Colon (tissue), 2 donors: Measurements from ENCODE around the gene WDFY3.
"Not testable (repeated sequence)": the region's sequence is repeated elsewhere in the genome, so short reads cannot be mapped to it uniquely, and the experiment has no call there.

Source experiments
- FAIRE-seq: peaks from 2 replicates; lab custom pipeline; 2012; peaks lifted over from hg19 to GRCh38; lab: Jason Lieb, UNC
- donor health status: control.
- donor health status: control.

WDFY3 gene

DNA sequence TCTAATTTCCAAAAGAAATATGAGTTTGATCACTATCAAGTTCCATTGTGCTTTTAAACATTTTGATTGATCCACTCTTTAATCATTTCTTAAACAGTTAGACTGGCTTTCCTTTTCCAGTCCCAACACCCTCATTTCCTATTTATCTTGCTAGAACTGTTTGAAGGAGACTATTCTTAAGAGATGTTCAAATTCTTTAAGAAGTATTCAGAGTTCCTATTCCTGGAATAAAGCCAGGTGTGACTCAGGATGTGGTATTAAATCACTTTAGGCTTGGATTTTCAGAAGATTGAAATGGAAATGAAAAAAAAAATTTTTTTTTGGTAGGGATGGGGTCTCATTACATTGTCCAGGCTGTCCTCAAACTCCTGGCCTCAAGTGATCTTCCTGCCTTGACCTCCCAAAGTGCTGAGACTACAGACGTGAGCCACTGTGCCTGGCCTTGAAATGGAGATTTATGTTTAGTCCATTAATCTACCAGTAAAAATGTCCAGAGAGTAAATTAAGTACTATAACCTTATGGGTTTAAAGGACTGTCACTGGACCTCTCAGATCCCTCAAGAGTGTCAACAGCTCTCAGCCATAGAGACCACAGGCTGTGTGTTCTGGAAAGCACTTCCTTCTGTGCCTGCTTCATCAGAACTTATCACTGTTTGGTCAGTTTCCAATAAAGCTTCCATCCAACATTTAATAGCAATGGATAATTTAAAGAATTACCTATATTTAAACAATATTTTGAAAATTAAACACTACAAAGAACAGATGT lies 292.8 kb downstream of the WDFY3 start:
- no peak for FAIRE-seq

DNA sequence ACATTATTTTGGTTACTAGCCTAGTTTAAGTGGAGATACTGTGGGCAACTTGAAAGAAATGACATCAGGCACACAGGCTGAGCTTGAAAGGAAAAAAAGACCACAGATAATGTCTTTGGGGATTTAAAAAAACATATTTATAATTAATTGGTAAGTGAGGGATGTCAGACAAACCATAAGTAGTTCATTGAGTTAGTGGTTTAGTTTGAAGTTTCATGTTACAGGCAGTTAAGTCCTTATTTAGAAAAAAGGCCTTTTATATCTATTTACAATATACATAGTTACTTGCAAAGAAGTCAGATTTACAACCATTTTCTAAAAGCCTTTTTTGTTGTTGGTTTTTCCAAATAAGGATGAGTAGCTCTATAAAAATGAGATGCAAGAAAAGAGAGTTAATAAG lies 294.3 kb downstream of the WDFY3 start:
- no peak for FAIRE-seq

DNA sequence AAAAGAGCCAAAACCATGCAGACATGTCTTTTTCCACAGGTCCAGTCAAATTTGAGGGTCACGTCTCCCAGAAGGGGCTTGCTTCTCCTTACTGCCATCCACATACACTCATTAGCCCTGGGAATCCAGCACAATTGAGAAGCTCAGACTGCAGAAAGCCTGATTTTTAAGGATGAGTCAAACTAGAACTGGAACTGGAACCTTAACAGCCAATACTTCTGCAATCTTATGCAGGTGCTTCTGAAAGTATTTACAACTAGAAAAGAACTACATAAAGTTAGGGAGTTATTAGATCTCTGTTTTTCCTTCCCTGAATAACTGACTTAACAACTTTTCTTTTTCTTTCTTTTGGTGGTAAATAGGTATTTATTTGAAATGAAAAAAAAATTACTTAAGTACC lies 297.3 kb downstream of the WDFY3 start:
- no peak for FAIRE-seq

DNA sequence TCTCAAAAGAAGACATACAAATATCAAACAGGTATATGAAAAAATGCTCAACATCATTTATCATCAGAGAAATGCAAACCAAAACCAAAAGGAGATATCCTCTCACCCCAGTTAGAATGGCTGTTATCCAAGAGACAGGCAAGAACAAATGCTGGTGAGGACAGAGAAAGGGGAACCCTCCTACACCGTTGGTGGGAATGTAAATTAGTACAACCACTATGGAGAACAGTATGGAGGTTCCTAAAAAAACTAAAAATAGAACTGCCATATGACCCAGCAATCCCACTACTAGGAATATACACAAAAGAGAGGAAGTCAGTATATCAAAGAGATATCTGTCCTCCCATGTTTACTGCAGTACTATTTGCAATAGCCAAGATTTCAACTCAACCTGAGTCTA lies 300.1 kb downstream of the WDFY3 start:
- FAIRE-seq, result no peak

DNA sequence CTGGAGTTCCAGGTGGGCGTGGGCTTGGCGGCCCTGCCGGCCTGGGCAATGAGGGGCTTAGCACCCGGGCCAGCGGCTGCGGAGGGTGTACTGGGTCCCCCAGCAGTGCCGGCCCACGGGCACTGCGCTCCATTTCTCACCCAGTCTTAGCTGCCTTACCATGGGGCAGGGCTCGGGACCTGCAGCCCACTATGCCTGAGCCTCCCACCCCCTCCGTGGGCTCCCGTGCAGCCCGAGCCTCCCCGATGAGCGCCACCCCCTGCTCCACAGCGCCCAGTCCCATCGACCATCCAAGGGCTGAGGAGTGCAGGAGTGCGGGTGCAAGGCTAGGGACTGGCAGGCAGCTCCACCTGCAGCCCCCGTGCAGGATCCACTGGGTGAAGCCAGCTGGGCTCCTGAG lies 301.7 kb downstream of the WDFY3 start:
- FAIRE-seq, result not testable (repeated sequence)

DNA sequence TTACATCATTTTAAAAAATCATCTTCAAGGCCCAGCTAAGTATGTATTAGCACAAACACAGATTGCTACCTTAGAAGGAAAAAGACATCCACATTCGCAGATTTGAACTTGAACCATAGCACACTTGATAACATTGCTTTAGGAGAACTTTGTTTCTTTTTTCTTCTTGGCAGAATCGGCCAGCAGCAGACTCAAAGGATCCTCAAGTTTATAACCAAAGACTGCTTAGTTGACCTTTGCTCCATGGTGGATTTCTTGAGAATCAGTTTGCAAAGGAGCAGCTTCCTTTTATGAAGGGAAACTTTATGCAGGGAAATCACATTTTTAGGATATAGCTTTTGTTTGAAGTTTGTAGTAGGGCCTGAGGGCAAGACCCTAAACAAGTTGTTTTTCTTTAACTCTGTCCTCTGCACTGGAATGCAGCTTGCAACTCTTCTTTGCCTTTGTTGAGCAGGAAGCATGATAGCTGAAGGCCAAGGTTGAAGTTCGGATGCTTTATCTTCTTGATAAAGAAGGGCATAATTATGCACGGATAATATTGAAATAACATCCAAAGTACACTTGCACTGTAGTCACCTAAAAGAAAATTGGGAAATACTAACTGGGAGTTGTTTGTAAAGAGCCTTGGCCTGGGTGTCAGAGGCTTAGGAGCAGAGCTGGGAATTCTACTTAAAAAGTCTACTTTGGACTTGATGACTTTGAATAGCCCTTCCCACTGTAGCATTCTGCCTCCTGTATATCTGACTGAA lies 305.1 kb downstream of the WDFY3 start:
- no peak for FAIRE-seq

DNA sequence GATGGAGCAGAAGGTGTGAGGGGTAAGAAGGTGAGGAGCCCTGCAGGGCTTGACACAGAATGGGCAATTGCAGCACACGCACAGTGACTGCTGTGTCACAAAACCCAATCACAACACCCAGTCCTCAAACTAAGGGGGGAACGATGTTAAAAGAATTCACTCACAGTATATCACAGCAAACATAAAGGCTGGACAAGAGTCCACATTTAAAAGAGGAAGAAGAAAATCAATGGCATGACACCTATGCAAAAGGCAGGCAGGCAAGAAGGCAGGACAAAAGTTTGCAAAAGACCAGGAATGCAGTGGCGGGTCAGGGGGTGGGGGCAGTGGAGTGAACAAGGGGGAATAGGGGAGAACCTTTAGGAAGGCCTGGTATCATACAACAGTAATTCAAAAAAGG lies 305.9 kb downstream of the WDFY3 start:
- no peak for FAIRE-seq

DNA sequence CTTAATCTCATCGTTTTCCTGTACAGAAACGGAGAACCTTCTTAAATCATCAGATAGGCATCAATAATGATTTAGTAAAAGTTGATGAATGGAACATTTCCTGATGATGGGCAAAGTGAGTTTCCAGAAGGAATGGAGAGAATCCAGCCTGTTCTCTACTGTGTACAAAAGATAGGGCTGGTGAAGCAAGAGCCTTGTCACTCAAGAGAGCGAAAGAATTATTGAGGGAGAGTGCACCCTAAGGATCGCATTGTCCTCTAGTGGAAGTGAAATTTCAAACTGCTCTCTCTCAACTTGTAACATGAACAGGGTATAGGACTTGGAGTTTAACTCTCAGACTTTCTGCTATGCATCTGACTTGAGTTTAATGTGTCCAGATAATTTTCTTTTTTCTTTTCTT lies 314.0 kb downstream of the WDFY3 start:
- FAIRE-seq, result no peak

DNA sequence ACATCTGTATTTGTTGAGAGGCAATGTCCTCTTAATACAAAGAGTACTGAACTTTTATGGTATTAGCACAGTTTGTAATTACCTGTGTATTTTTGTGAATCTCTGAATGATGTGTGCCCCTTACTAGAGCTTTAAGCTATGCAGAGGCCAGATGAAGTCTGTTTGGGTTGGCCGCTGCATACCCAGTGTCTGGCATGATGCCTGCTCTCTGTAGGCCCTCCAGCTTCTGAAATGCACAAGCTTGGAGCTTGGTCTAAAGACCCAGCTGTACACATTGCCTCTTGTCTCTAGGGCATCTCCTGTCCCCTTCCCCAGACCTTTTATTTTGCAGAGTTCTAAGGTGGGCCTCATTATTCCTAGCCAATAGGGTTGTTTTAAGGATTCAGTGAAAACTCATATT lies 315.0 kb downstream of the WDFY3 start:
- no peak for FAIRE-seq

DNA sequence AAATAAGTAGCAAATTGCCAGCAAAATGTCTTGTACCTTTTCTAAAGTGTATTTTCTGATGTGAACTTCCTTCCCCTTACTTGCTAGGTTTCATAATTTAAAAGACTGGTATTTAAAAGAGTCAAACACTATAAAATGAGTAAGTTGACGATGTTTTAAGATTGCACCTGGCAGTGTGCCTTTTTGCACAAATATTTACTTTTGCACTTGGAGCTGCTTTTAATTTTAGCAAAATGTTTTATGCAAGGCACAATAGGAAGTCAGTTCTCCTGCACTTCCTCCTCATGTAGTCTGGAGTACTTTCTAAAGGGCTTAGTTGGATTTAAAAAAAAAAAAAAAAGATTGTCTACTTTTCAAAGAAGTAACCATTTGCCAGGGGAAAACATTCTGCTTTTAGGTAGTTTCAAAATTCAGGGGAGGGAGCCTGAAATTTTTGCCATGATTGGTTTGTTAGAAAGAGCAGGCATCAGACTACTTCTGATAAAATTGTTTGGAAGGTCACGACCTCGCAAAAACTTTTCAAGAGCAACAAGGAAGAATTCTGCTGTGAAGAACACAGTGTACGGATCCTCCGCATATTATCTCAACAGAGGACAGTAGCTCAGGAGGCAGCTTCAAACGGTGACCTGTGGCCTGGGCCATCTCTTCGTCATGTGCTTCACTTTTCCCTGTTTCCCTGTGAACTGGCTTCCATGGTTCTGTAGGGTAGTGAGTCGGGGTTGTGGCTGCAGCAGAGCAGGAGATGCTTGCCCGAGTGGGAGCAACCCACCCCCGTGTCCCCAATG lies 317.4 kb downstream of the WDFY3 start:
- no peak for FAIRE-seq

DNA sequence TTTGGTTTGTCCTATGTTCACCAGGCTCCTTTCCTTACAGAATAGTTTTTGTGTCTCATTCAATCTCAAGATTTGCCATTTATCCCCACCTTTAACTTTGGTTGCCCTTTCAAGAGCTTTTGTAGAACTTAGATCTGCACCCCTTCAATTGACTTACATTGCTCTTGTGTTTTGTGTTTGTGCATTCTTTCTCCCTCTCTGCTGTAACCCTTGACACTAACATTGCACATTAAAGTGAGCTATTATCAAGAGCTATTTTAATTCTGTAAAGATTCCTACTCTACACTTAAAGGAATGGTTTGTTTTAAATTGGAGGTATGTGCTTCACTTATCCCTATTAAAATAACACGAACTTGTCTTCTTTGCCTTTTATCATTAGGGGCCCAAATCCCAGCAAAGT lies 318.3 kb downstream of the WDFY3 start:
- no peak for FAIRE-seq

DNA sequence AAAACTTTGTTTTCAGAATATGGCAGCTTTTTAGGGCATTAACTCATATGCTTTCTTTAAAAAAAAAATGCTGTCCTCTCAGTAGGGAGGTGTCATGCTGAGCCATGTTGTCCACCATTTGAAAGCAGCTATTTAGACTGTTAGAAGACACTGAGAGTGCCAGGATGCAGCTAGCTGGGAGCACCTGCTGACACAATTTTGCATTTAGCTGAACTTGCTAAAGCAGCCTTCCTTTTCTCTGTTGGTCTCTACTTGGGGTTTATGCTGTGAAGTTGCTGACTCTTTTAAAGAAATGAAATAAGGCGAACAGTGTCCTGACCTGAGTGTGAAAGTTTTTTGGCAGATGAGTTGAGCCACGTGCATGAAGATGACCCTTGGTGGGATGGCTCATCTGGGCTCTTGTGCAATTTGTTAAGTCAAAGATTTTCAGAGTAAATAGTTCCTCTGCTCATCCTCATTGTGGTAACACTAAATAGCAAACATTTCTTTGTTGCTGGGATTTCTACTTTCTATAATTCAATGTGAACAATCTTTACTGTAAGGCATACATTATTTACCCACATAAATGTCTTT lies 319.1 kb downstream of the WDFY3 start:
- FAIRE-seq, result no peak

DNA sequence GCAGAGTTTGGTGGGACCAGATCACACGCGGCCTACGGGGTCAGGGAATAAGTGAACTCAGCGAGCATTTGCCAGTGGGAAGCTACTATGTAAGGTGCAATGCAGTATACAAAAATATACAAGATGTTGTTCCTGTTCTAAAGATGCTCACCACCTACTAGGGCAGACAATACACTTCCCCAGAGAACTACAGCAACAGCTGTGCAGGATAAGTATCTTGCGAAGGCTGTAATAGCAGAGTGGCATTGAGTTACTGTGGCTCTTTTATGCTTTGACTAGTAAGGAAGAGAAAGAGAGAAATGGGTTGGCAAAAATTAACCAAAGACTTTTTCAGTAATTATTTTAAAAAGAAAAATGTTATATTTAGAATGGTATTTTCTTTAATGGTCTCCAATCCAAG lies 322.4 kb downstream of the WDFY3 start:
- FAIRE-seq, result no peak

DNA sequence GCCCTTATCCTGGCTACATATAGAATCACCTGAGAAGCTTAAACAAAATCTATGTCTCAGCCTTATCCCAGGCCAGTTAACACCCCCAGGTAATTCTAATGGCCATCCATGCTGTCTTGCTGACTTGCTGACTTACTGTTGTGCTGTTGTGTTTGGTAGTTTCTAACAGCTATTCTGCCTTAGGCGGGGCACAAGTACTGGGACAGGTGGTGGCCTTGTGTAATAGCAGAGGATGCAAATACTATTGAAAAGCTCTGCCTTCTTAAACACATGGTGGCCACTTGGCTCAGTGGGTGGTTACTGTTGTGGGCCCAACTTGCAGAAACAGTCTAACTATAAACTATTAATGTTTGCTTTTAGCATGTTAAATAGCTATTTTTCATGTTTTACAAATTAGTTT lies 327.3 kb downstream of the WDFY3 start:
- FAIRE-seq, result no peak

DNA sequence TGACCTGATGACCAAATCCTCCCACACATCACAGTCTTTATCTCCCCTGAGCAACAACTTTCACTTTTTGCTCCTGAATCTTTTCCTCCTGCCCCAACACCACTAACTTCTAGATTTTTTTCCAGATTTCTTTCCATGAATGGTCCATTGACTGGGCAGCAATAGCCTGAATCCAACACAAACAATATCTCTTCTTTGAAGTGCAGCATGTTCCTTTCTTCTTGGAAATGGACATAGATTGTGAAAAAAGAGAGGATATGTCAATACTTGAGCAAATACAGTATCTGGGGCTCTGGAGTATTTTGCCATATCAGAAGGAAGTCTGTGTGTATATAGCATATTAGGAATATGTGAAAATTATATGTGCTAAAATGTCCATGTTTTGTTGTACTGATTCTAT lies 328.4 kb downstream of the WDFY3 start:
- no peak for FAIRE-seq

DNA sequence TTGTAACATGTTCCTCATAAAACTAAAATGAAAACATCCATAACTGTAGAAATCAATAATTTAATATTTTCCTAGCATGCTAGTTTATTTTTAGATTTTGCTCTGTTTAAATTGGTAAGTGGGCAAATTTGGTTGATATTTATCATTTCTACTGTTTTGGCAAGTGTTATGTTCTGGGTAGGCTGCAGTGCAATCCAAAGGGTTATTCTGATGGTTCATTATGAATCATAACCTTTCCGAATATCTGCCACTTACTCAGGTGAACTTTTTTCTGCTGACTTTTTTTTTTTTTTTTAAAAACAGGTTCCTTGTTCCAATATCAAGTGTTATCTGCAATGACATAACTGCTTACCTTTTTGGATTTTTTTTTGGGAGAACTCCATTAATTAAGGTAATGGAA lies 331.5 kb downstream of the WDFY3 start:
- no peak for FAIRE-seq

DNA sequence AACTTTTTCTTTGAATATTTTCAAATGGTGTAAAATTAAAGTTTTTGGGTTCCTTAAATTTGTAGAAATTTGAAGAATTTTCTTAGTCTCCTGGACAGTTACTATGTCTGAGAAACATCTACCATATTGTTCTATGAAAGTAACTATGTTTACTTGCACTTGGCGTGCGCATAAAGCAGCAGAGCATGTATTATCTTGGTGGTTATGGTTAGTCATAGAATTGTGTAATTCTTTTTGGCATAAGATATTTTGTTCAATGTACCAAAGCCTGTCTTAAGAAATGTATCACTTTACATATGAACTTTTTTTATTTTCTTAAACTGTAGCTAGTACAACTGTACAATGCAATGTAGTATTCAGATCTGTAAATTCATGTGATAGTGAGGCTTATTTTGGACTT lies 334.4 kb downstream of the WDFY3 start:
- FAIRE-seq, result no peak

DNA sequence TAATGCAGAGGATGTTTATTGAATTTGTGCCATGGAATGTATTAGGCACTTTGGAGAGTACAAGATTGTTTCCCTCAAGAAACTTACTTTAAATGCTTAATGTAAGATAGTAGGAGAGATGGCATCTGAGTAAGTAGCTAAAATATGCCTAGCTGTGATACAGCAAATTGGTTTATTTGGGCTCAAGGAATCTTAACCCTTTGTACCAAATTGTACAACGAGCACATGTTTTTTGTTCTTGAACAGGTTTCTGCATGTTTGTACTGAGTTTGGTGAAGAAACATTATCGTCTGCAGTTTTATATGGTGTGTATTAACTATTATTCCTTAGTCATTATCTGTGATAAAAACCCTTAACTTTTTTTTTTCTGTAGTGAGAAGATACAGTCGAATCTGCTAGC lies 334.9 kb downstream of the WDFY3 start:
- FAIRE-seq, result no peak

DNA sequence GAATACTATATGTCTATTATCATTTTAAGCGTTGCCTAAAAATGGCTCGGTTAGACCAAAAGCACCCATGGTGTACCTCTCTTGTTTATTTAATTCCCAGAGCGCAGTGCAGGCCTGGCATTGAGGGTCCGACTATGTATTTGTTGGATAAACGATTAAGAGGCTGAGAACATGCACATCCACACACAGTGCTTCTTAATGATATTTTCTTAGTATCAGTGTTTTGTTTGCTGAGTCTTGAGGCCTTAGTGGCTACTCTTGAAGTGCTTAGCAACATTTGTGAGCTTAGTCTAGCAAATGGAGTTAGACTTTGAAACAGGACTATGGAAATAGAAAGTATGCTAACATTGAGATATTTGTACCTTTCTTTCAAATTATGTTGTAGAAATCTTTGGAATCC lies 339.8 kb downstream of the WDFY3 start:
- FAIRE-seq, result no peak

DNA sequence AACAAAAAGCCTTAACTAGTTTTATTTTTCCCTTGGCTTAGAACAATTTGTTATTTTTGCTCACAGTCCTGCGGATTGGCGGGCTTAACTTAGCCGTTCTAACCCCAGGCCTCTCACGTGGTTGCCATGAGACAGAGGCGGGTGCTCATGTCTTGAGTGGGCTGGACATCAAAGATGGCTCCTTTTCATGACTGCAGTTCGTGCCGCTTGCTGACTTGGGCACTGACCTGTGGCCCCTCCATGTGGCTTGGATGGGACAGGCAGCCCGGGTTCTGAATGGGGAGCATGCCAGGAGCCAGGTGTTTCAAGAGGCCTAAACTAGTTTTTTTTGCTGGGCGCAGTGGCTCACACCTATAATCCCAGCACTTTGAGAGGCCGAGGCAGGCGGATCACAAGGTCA lies 342.8 kb downstream of the WDFY3 start:
- no peak for FAIRE-seq

DNA sequence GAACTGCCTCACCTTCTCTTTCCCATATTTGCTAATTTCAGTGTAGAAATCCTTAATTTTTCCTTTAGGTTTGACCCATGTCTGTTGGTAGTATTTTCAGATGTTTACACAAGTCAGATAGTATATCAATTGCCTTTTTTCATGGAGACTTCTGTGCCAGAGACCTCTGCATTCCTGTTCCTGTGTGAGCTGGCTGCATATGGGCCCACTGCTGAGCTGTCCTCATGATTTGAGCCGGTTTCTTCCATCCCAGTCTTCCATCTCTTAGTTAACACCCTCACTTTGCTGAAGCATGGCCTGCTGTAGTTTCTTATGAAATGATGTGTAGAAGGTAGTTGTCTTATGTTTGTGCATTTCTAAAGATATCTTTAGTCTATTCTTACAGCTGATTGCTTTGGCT lies 343.5 kb downstream of the WDFY3 start:
- no peak for FAIRE-seq
